GM12878 (cell line): Measurements from ENCODE around the gene ITGB2. TPM values are rescaled to one million over a fixed set of nuclear protein-coding genes. Genes with fewer than 3 reads are reported as not detected.

ENCODE experiments used
- ATAC-seq: fragments of 200-7000 bp; cut with Tn5 transposase; 3 replicates; pipeline ENCODE4 v1.9.1; 2020; ENCODE audit warnings: mild to moderate bottlenecking, moderate library complexity
- BruUV-seq: library from RNA; stranded (reverse); fragments of 400-500 nt; replicated peaks from 2 replicates; lab custom pipeline; 2021; lab: Mats Ljungman, UMichigan
- CTCF ChIA-PET: fragments of 300-600 bp; sonication (Branson Sonifier 250); formaldehyde crosslinking; extraction: SDS; loops from one replicate; lab custom pipeline; 2021; ENCODE audit warnings: inconsistent platforms; lab: Yijun Ruan, JAX
- POLR2A ChIA-PET: fragments of 350-600 bp; formaldehyde crosslinking; extraction: SDS; loops from one replicate; lab custom pipeline; 2021; ENCODE audit warnings: inconsistent platforms; lab: Charles Lee
- RAD21 ChIA-PET: fragments of 300-600 bp; sonication (Branson Sonifier 250); formaldehyde crosslinking; loops from one replicate; lab custom pipeline; 2023; ENCODE audit warnings: antibody characterized with exemption; ENCODE audit not compliant: unreplicated experiment; lab: Charles Lee
- SMC1A ChIA-PET: fragments of 300-600 bp; sonication (Branson Sonifier 250); formaldehyde crosslinking; loops from one replicate; lab custom pipeline; 2023; ENCODE audit not compliant: unreplicated experiment, uncharacterized antibody; lab: Charles Lee
- DNase-seq: peaks from one replicate; pipeline ENCODE4 v3.0.0-alpha.2; 2011; ENCODE audit warnings: low read depth, low spot score
- FAIRE-seq: peaks from 3 replicates; lab custom pipeline; 2011; peaks lifted over from hg19 to GRCh38; lab: Jason Lieb, UNC
- H2AFZ ChIP-seq: 2 replicates; pipeline ENCODE4 v1.6.0; 2011; ENCODE audit warnings: low read depth, low read length, control low read depth; ENCODE audit not compliant: control insufficient read depth
- H3K27ac ChIP-seq: 2 replicates; pipeline ENCODE4 v1.5.1; 2011; ENCODE audit warnings: control low read depth; ENCODE audit not compliant: control insufficient read depth, insufficient read depth
- H3K27me3 ChIP-seq, 2 experiments: replicated peaks in 1 of 2; 2 replicates each; pipeline versions ENCODE4 v1.6.0 to v1.6.1; 2011; ENCODE audit warnings: low read length in 1 of 2; ENCODE audit not compliant: control insufficient read depth in 2 of 2, insufficient read depth in 2 of 2
- H3K36me3 ChIP-seq, 2 experiments: 2 replicates each; pipeline ENCODE4 v1.5.1; 2011; ENCODE audit warnings: low read length in 1 of 2; ENCODE audit not compliant: control insufficient read depth in 2 of 2, insufficient read depth in 2 of 2
- H3K4me1 ChIP-seq: 2 replicates; pipeline ENCODE4 v1.6.1; 2011; ENCODE audit warnings: mild to moderate bottlenecking, low read length, moderate library complexity, mixed read lengths; ENCODE audit not compliant: control insufficient read depth, insufficient read depth
- H3K4me2 ChIP-seq: 2 replicates; pipeline ENCODE4 v1.6.0; 2011; ENCODE audit warnings: control low read depth; ENCODE audit not compliant: control insufficient read depth, insufficient read depth
- H3K4me3 ChIP-seq: fragments of 200-600 bp; sonication (generic); 2 replicates; pipeline ENCODE4 v1.5.1; 2016
- H3K79me2 ChIP-seq: 2 replicates; pipeline ENCODE4 v1.6.0; 2011; ENCODE audit warnings: low read length; ENCODE audit not compliant: control insufficient read depth, insufficient read depth
- H3K9ac ChIP-seq: 2 replicates; pipeline ENCODE4 v1.8.0; 2011; ENCODE audit warnings: low read length, control low read depth, mixed read lengths; ENCODE audit not compliant: control insufficient read depth, insufficient read depth
- H3K9me3 ChIP-seq: replicated peaks from 3 replicates; pipeline ENCODE4 v1.5.1; 2011; ENCODE audit warnings: mild to moderate bottlenecking, low read length; ENCODE audit not compliant: control insufficient read depth, insufficient read depth
- H4K20me1 ChIP-seq: 2 replicates; pipeline ENCODE4 v1.6.0; 2011; ENCODE audit not compliant: control insufficient read depth, insufficient read depth
- CBX3 ChIP-seq: fragments of 200-600 bp; sonication (generic); IDR thresholded peaks from 2 replicates; pipeline ENCODE4 v1.6.1; 2016; ENCODE audit warnings: low read depth, borderline replicate concordance
- CHD1 ChIP-seq: IDR thresholded peaks from 2 replicates; pipeline ENCODE4 v1.6.1; 2012; ENCODE audit warnings: low read depth, low read length, improper control_type of control experiment
- HDGF ChIP-seq: fragments of 450-650 bp; IDR thresholded peaks from 2 replicates; pipeline ENCODE4 v1.6.1; 2016; ENCODE audit warnings: antibody characterized with exemption
- IKZF1 ChIP-seq: fragments of 450-650 bp; conservative IDR thresholded peaks from 2 replicates; pipeline ENCODE4 v1.6.1; 2017; ENCODE audit warnings: antibody characterized with exemption, mild to moderate bottlenecking
- IRF4 ChIP-seq: IDR thresholded peaks from 2 replicates; pipeline ENCODE4 v1.6.1; 2011; ENCODE audit warnings: low read depth, low read length
- POU2F2 ChIP-seq: IDR thresholded peaks from 3 replicates; pipeline ENCODE4 v1.6.1; 2011; ENCODE audit warnings: low read depth, mild to moderate bottlenecking, low read length, borderline replicate concordance
- SREBF1 ChIP-seq: IDR thresholded peaks from 2 replicates; pipeline ENCODE4 v1.6.1; 2012; ENCODE audit warnings: mild to moderate bottlenecking, low read length
- SREBF2 ChIP-seq: IDR thresholded peaks from 2 replicates; pipeline ENCODE4 v1.6.1; 2012; ENCODE audit warnings: mild to moderate bottlenecking, low read length
- STAT3 ChIP-seq: IDR thresholded peaks from 2 replicates; pipeline ENCODE4 v1.6.1; 2011; ENCODE audit warnings: low read depth, low read length, improper control_type of control experiment
- ZNF687 ChIP-seq: fragments of 450-650 bp; IDR thresholded peaks from 2 replicates; pipeline ENCODE4 v1.6.1; 2017; ENCODE audit warnings: mild to moderate bottlenecking, moderate library complexity
- WGBS: methylation state at CpG from one replicate; pipeline ENCODE4 v1.1.6; 2016; ENCODE audit warnings: low lambda C conversion rate; ENCODE audit not compliant: insufficient replicate concordance, insufficient coverage; ENCODE audit errors: missing lambda C conversion rate; 5-methylcytosine and 5-hydroxymethylcytosine counted together
- in situ Hi-C: fragments of 300-500 bp; cut with MboI; formaldehyde crosslinking; loops from 9 replicates; pipeline ENCODE4 v1.14.3; 2018; ENCODE audit warnings: mixed read lengths
- intact Hi-C: fragments of 100-400 bp; cut with micrococcal nuclease; formaldehyde crosslinking; loops from one replicate; pipeline ENCODE4 v1.14.2; 2022; ENCODE audit not compliant: unreplicated experiment
- polyA plus RNA-seq, 11 experiments: library from polyadenylated mRNA; depleted of rRNA in 4 of 11; unstranded in 6 of 11; stranded (reverse) in 5 of 11; fragments of >200 nt; fragmentation: Nextera tagmentation in 4 of 11; fragmentation: Illumina TruSeq in 1 of 11; extraction: Ambion mirVana in 4 of 11; extraction: Trizol in 1 of 11; gene quantifications; 1 replicate in 1 of 11; 2 replicates in 10 of 11; pipeline versions ENCODE4 v1.2.1 to v1.2.3, GENCODE V29; 2011 to 2016; ENCODE audit warnings: inconsistent platforms in 2 of 11, missing spikeins in 2 of 11, low read depth in 1 of 11
- total RNA-seq, 4 experiments: library from RNA; depleted of rRNA in 3 of 4; stranded (reverse); fragments of >200 nt in 3 of 4; fragmentation: Illumina TruSeq in 1 of 4; extraction: Trizol in 1 of 4; gene quantifications; 2 replicates each; pipeline versions ENCODE4 v1.2.1 to v1.2.3, GENCODE V29; 2013 to 2021
- TF ChIP-seq, protein P1 (sequence below): fragments of 150-350 bp; IDR thresholded peaks from 2 replicates; pipeline ENCODE4 v1.6.1; 2014; ENCODE audit warnings: mild to moderate bottlenecking, low read depth, low read length
- TF ChIP-seq, protein P2 (sequence below): IDR thresholded peaks from 2 replicates; pipeline ENCODE4 v1.6.1; 2011; ENCODE audit warnings: borderline replicate concordance, low read depth, mild to moderate bottlenecking, moderate library complexity, low read length; ENCODE audit not compliant: insufficient read depth, poor library complexity, severe bottlenecking
- TF ChIP-seq, protein P3 (sequence below): fragments of 450-650 bp; formaldehyde crosslinking; IDR thresholded peaks from 2 replicates; pipeline ENCODE4 v1.5.0; 2022; ENCODE audit warnings: mild to moderate bottlenecking, missing genetic modification characterization

Gene ITGB2
- total and polyA plus RNA-seq, 10 of the 15 experiments (the other 5 are each of a cell fraction or from before 2014, with no cell fraction given), result 8.0 to 172 (median 58.9) TPM

GRCh38 chr21:44930543-44930981 is 9.9 kb upstream of the ITGB2 start:
- H3K36me3 ChIP-seq, result peaks cover 1 to 4% of the 10 kb centered on the region in 2 experiments; a peak in 2 of 4 replicates
- H3K27ac ChIP-seq, result peak overlapping the region; percentile 58
- ChIA-PET SMC1A (interaction anchor here (1.7 to 6.2 kb wide), 4 partner anchors 13 to 130 kb away, joined by 6 to 56 read pairs (median 24); partner anchors contain the start of genes PTTG1IP and UBE2G2), CTCF (interaction anchor here (0.8 to 6.1 kb wide), 10 partner anchors 11 to 207 kb away, joined by 3 to 80 read pairs (median 8); partner anchors contain the start of gene PTTG1IP), RAD21 (interaction anchor here (1.0 to 4.3 kb wide), 11 partner anchors 10 to 195 kb away, joined by 3 to 35 read pairs (median 14); partner anchors contain the start of genes ITGB2, PTTG1IP, SLX9 and UBE2G2), POLR2A (interaction anchor here (0.7 to 4.5 kb wide), 5 partner anchors 10 to 129 kb away, joined by 4 to 33 read pairs (median 6); partner anchors contain the start of genes ITGB2, PTTG1IP and UBE2G2)
- ATAC-seq (peak; percentile 28), FAIRE-seq (no peak), DNase-seq (no peak)
- in situ Hi-C loops, result loop anchor here (10.0 kb wide), 1 partner anchor 46 kb away; no protein-coding TSS in a partner anchor
- peaks cover 22% of the 10 kb centered on the region for H3K79me2 ChIP-seq
- intact Hi-C loops, result loop anchor here (2.0 to 5.0 kb wide), 3 partner anchors 56 to 128 kb away; partner anchors contain the start of genes SUMO3 and UBE2G2
- H3K4me1 ChIP-seq, result peaks cover 47% of the 10 kb centered on the region
- TF ChIP-seq, protein P1, sequence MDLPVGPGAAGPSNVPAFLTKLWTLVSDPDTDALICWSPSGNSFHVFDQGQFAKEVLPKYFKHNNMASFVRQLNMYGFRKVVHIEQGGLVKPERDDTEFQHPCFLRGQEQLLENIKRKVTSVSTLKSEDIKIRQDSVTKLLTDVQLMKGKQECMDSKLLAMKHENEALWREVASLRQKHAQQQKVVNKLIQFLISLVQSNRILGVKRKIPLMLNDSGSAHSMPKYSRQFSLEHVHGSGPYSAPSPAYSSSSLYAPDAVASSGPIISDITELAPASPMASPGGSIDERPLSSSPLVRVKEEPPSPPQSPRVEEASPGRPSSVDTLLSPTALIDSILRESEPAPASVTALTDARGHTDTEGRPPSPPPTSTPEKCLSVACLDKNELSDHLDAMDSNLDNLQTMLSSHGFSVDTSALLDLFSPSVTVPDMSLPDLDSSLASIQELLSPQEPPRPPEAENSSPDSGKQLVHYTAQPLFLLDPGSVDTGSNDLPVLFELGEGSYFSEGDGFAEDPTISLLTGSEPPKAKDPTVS, result no peak
- TF ChIP-seq IKZF1 (no peak), SREBF2 (no peak), CBX3 (no peak), SREBF1 (no peak), POU2F2 (no peak), HDGF (0 out of 2 replicates have a peak, but pooled peaks have one; percentile 41), STAT3 (no peak), CHD1 (no peak), IRF4 (0 out of 2 replicates have a peak, but pooled peaks have one; percentile 9), ZNF687 (peak; percentile 63; the same call in 1 of the 2 replicates)
- TF ChIP-seq, protein P2, sequence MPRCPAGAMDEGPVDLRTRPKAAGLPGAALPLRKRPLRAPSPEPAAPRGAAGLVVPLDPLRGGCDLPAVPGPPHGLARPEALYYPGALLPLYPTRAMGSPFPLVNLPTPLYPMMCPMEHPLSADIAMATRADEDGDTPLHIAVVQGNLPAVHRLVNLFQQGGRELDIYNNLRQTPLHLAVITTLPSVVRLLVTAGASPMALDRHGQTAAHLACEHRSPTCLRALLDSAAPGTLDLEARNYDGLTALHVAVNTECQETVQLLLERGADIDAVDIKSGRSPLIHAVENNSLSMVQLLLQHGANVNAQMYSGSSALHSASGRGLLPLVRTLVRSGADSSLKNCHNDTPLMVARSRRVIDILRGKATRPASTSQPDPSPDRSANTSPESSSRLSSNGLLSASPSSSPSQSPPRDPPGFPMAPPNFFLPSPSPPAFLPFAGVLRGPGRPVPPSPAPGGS, result no peak
- TF ChIP-seq, protein P3, sequence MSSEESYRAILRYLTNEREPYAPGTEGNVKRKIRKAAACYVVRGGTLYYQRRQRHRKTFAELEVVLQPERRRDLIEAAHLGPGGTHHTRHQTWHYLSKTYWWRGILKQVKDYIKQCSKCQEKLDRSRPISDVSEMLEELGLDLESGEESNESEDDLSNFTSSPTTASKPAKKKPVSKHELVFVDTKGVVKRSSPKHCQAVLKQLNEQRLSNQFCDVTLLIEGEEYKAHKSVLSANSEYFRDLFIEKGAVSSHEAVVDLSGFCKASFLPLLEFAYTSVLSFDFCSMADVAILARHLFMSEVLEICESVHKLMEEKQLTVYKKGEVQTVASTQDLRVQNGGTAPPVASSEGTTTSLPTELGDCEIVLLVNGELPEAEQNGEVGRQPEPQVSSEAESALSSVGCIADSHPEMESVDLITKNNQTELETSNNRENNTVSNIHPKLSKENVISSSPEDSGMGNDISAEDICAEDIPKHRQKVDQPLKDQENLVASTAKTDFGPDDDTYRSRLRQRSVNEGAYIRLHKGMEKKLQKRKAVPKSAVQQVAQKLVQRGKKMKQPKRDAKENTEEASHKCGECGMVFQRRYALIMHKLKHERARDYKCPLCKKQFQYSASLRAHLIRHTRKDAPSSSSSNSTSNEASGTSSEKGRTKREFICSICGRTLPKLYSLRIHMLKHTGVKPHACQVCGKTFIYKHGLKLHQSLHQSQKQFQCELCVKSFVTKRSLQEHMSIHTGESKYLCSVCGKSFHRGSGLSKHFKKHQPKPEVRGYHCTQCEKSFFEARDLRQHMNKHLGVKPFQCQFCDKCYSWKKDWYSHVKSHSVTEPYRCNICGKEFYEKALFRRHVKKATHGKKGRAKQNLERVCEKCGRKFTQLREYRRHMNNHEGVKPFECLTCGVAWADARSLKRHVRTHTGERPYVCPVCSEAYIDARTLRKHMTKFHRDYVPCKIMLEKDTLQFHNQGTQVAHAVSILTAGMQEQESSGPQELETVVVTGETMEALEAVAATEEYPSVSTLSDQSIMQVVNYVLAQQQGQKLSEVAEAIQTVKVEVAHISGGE, result no peak
- H2AFZ ChIP-seq, result no peak overlapping the region
- peak overlapping the region; percentile 66 for H3K4me2 ChIP-seq
- no TSS peak for BruUV-seq
- WGBS, result 0% methylated on average over 6 of the region's 12 CpGs
- H3K9ac ChIP-seq, result no peak overlapping the region; the same call in 1 of the 2 replicates
- no peaks in the 10 kb centered on the region for H3K27me3 ChIP-seq
- no peaks in the 10 kb centered on the region for H3K9me3 ChIP-seq
- H4K20me1 ChIP-seq, result peaks cover 6% of the 10 kb centered on the region; the same call in 1 of the 2 replicates
- no peak overlapping the region for H3K4me3 ChIP-seq
